Chondrocyte (in vitro differentiated cells): Measurements from ENCODE around the gene CCND3. TPM values are rescaled to one million over a fixed set of nuclear protein-coding genes. Genes with fewer than 3 reads are reported as not detected.

Experiments used
- DNase-seq: peaks from one replicate; pipeline ENCODE4 v3.0.0; 2021; ENCODE audit warnings: mixed read lengths, low spot score
- H3K27ac Mint-ChIP-seq: one replicate; pipeline ENCODE4 v1.8.0; 2021; ENCODE audit warnings: mild to moderate bottlenecking, moderate library complexity, mixed read lengths; ENCODE audit not compliant: unreplicated experiment
- H3K27me3 Mint-ChIP-seq: 2 replicates; pipeline ENCODE4 v1.8.0; 2021; ENCODE audit warnings: low read depth, mixed read lengths
- H3K36me3 Mint-ChIP-seq: 2 replicates; pipeline ENCODE4 v1.8.0; 2021; ENCODE audit warnings: low read depth, mixed read lengths
- H3K4me1 Mint-ChIP-seq: 2 replicates; pipeline ENCODE4 v1.8.0; 2021; ENCODE audit warnings: low read depth, mild to moderate bottlenecking, mixed read lengths
- H3K4me3 Mint-ChIP-seq: one replicate; pipeline ENCODE4 v1.8.0; 2021; ENCODE audit warnings: mild to moderate bottlenecking, moderate library complexity, mixed read lengths; ENCODE audit not compliant: unreplicated experiment
- H3K9me3 Mint-ChIP-seq: 2 replicates; pipeline ENCODE4 v1.8.0; 2021; ENCODE audit warnings: low read depth, mixed read lengths
- CTCF ChIP-seq: fragments of 200-600 bp; sonication (generic); IDR thresholded peaks from 2 replicates; pipeline ENCODE4 v1.5.0; 2021; ENCODE audit warnings: antibody characterized with exemption, mild to moderate bottlenecking, moderate library complexity
- total RNA-seq: library from RNA; stranded (reverse); gene quantifications from 3 replicates; pipeline ENCODE4 v1.2.1, GENCODE V29; 2021

Gene CCND3
- total RNA-seq, 1 donor from 2014 or later = 52.9 TPM

- no peak overlapping the region for H3K4me3 Mint-ChIP-seq
- peaks cover 35% of the 10 kb centered on the region for H3K4me1 Mint-ChIP-seq
- no peaks in the 10 kb centered on the region for H3K9me3 Mint-ChIP-seq
- peak overlapping the region; percentile 2 for H3K27ac Mint-ChIP-seq
- no peaks in the 10 kb centered on the region for H3K36me3 Mint-ChIP-seq
- no peak for TF ChIP-seq CTCF
- H3K27me3 Mint-ChIP-seq = no peaks in the 10 kb centered on the region
- no peak for DNase-seq
Measured at GRCh38 chr6:41966214-41966920, 24.8 kb upstream of the CCND3 start.

DNA sequence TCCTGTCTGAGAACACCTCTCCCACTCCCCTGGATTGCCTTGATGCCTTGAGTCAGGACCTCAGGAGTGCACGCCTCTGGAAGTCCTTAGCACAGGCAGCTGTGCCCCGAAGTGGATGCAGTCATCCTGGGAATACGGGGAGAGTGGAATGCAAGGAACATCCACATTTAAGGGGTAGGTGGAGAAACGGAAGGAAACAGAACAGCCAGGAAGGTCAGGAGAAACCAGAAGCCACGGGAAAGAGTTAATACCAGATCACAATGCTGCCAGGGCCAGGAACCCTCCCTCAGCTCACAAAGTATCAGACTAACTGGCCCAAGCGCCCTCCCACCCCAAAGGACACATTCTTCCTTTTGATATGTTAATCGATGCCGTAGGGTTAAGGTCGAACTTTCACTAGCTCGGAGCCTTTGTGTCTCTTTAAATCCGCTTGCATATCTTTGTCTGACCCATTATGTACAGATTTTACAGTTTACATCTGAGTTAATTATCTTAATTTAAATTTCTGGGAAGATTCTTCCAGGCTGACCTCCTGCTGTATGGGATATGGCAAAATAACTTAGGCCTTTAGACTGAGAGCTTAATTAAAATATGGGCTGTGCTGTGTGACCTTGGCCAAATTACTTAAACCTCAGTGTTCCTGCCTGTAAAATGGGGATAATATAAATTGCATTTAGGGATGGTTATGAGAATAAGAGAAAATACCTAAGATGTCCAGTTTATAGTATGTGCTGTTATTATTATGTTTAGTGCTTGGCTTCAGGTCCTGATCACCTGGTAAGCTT is 24.0 kb upstream of the CCND3 start:
- H3K4me3 Mint-ChIP-seq = no peak overlapping the region
- H3K36me3 Mint-ChIP-seq = no peaks in the 10 kb centered on the region
- no peak for TF ChIP-seq CTCF
- peaks cover 34% of the 10 kb centered on the region for H3K4me1 Mint-ChIP-seq
- no peak for DNase-seq
- H3K27me3 Mint-ChIP-seq = no peaks in the 10 kb centered on the region
- H3K9me3 Mint-ChIP-seq = no peaks in the 10 kb centered on the region
- peak overlapping the region; percentile 23 for H3K27ac Mint-ChIP-seq

- Mint-ChIP-seq H3K9me3 (no peaks in the 10 kb centered on the region), H3K27ac (no peak overlapping the region)
Measured at GRCh38 chr6:41964201-41964887, 22.7 kb upstream of the CCND3 start.

DNA sequence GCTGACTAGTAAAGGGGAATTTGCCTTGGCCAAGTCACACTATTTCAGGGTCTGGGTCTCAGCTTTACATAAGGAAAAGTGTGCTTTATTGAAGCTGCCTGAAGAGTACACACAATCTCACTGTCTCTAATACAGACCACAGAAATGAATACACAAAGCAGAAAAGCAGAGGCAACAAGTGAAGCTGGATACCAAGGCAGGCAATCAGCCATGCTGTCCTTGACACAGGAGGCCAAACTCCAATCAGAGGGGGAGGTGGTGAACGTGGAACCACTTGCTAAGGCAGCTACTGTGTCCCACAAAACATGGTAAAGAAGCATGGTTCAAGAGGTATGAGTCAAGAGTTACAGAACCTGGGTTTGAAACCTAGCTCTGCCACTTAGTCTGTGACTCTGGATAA is 21.8 kb upstream of the CCND3 start:
- Mint-ChIP-seq H3K36me3 (no peaks in the 10 kb centered on the region), H3K9me3 (no peaks in the 10 kb centered on the region), H3K27me3 (no peaks in the 10 kb centered on the region), H3K4me1 (peaks cover 30% of the 10 kb centered on the region), H3K4me3 (no peak overlapping the region), H3K27ac (no peak overlapping the region)
- no peak for TF ChIP-seq CTCF
- DNase-seq = no peak

More at GRCh38 chr6:41964201-41964887, 22.7 kb upstream of the CCND3 start:
- Mint-ChIP-seq H3K36me3 (no peaks in the 10 kb centered on the region), H3K27me3 (no peaks in the 10 kb centered on the region), H3K4me3 (no peak overlapping the region), H3K4me1 (peaks cover 30% of the 10 kb centered on the region)
- no peak for TF ChIP-seq CTCF
- no peak for DNase-seq

DNA sequence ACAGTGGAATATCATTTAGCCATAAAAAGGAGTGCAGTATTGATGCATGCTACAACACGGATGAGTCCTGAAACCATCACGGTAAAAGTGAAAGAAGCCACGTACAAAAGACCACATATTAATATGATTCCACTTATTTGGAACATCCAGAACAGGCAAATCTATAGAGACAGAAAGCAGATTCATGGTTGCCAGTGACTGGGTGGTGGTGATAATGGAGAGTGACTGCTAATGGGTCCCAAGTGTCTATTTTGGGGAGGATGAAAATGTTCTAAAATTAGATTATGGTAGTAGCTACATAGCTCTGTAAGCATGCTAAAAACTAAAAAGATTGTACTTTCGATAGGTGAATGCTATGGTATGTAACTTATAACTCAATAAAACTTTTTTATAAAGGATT is 18.4 kb upstream of the CCND3 start:
- DNase-seq = no peak
- Mint-ChIP-seq H3K27me3 (no peaks in the 10 kb centered on the region), H3K4me3 (no peak overlapping the region), H3K4me1 (peaks cover 4% of the 10 kb centered on the region), H3K36me3 (no peaks in the 10 kb centered on the region), H3K9me3 (no peaks in the 10 kb centered on the region), H3K27ac (no peak overlapping the region)
- TF ChIP-seq CTCF = no peak
